ENCODE data around the gene SAMD1. TPM values are rescaled to one million over a fixed set of nuclear protein-coding genes. Genes with fewer than 3 reads are reported as not detected.

SAMD1 gene
- total RNA-seq, 1 experiment from 2014 or later, result 56.0 TPM

DNA sequence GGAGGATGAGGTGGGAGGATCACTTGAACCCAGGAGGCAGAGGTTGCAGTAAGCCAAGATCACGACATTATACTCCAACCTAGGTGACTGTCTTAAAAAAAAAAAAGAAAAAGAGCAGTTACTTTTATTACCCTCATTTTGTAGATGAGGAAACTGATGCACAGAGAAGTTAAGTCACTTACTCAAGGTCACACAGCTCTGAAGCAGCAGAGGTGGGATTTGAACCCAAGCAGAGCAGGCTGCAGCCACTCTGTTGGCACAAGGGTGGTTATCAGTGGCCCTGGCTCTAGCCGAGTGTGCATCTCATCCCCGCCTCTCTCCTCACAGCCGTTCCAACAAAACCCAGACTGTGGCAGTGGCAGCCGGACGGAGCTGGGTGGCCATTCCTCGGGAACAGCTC, 51.4 kb downstream of the SAMD1 start:
- no TSS peak for BruUV-seq (replicated peaks)
- CTCF ChIA-PET, result no interaction called here
- POLR2A ChIA-PET (ENCODE audit: low non-redundant PET), result no interaction called here

More for the DNA sequence above, 51.4 kb downstream of the SAMD1 start:
- TF ChIP-seq, protein P1, sequence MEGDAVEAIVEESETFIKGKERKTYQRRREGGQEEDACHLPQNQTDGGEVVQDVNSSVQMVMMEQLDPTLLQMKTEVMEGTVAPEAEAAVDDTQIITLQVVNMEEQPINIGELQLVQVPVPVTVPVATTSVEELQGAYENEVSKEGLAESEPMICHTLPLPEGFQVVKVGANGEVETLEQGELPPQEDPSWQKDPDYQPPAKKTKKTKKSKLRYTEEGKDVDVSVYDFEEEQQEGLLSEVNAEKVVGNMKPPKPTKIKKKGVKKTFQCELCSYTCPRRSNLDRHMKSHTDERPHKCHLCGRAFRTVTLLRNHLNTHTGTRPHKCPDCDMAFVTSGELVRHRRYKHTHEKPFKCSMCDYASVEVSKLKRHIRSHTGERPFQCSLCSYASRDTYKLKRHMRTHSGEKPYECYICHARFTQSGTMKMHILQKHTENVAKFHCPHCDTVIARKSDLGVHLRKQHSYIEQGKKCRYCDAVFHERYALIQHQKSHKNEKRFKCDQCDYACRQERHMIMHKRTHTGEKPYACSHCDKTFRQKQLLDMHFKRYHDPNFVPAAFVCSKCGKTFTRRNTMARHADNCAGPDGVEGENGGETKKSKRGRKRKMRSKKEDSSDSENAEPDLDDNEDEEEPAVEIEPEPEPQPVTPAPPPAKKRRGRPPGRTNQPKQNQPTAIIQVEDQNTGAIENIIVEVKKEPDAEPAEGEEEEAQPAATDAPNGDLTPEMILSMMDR (conservative IDR thresholded peaks at IDR 0.05; ENCODE audit: low read depth, low read length), result no peak
- TF ChIP-seq EZH2 (IDR thresholded peaks at IDR 0.05; ENCODE audit: borderline replicate concordance, low read depth, low read length, poor library complexity, severe bottlenecking), result no peak
- no peak for DNase-seq (ENCODE audit: low spot score)
- intact Hi-C loops (cut with micrococcal nuclease; ENCODE audit: unreplicated experiment), result no loop called here
- Histone ChIP-seq H3K36me3 (ENCODE audit: insufficient read depth, low read length, poor library complexity, severe bottlenecking) (no peaks in the 10 kb centered on the region), H3K4me1 (ENCODE audit: insufficient read depth, low read length, poor library complexity, severe bottlenecking) (no peaks in the 10 kb centered on the region), H3K9me3 (ENCODE audit: low read depth, low read length, poor library complexity, severe bottlenecking) (no peaks in the 10 kb centered on the region), H3K27ac (ENCODE audit: low read depth, low read length, poor library complexity, severe bottlenecking) (no peak overlapping the region), H3K27me3 (replicated peaks; ENCODE audit: insufficient read depth, low read depth, low read length, poor library complexity) (no peaks in the 10 kb centered on the region), H3K4me3 (ENCODE audit: low read depth, low read length, poor library complexity, severe bottlenecking) (no peak overlapping the region)

Other genes with a start within 250 kb of the SAMD1 start
- 4.9 and 7.1 TPM in 2 replicates for gene NANOS3, start 213.6 kb downstream of the SAMD1 start, total RNA-seq (2021)
- gene BRME1, start 184.6 kb downstream of the SAMD1 start, total RNA-seq (2021), result 3.2 and 4.0 TPM in 2 replicates
- 38.6 and 40.9 TPM in 2 replicates for gene CC2D1A, start 184.6 kb downstream of the SAMD1 start, total RNA-seq (2021)
- gene PODNL1, start 152.3 kb downstream of the SAMD1 start, total RNA-seq (2021), result not detected in 2 replicates
- 62.4 and 65.4 TPM in 2 replicates for gene DCAF15, start 138.2 kb downstream of the SAMD1 start, total RNA-seq (2021)
- 19.5 and 23.1 TPM in 2 replicates for gene RFX1, start 84.4 kb downstream of the SAMD1 start, total RNA-seq (2021)
- gene RLN3, start 62.6 kb downstream of the SAMD1 start, total RNA-seq (2021), result not detected in 2 replicates
- gene IL27RA, start 59.0 kb downstream of the SAMD1 start, total RNA-seq (2021), result 5.4 and 6.0 TPM in 2 replicates
- gene PALM3, start 28.7 kb downstream of the SAMD1 start, total RNA-seq (2021), result 18.5 and 21.8 TPM in 2 replicates
- gene MISP3, start 18.0 kb downstream of the SAMD1 start, total RNA-seq (2021), result 0.26 and 0.61 TPM in 2 replicates
- not detected in 2 replicates for gene C19orf67, start 5.0 kb downstream of the SAMD1 start, total RNA-seq (2021)
- 56.7 and 77.9 TPM in 2 replicates for gene PRKACA, start 27.0 kb upstream of the SAMD1 start, total RNA-seq (2021)
- 50.0 and 54.6 TPM in 2 replicates for gene ASF1B, start 45.8 kb upstream of the SAMD1 start, total RNA-seq (2021)
- gene ADGRL1, start 115.4 kb upstream of the SAMD1 start, total RNA-seq (2021), result 66.1 and 72.0 TPM in 2 replicates